ENCODE data around the gene DUSP9.

DNA sequence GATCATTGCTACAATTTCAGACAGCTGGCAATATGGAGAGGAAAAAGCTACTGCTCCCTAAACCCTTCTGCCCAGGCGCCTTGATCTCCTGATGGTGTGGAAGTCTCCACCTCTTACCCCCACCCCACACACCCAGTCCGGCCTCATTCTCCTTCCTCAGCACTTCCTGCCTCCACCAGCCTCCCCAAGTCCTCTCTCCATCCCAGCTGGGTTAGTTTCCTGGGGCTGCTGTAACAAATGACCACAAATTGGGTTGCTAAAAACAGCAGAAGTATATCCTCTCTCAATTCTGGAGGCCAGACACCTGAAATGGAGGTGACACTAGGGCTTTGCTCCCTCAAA, 47.0 kb upstream of the DUSP9 start:
- TF ChIP-seq POLR2A (IDR thresholded peaks at IDR 0.05) = no peak
- TF ChIP-seq, protein P1, sequence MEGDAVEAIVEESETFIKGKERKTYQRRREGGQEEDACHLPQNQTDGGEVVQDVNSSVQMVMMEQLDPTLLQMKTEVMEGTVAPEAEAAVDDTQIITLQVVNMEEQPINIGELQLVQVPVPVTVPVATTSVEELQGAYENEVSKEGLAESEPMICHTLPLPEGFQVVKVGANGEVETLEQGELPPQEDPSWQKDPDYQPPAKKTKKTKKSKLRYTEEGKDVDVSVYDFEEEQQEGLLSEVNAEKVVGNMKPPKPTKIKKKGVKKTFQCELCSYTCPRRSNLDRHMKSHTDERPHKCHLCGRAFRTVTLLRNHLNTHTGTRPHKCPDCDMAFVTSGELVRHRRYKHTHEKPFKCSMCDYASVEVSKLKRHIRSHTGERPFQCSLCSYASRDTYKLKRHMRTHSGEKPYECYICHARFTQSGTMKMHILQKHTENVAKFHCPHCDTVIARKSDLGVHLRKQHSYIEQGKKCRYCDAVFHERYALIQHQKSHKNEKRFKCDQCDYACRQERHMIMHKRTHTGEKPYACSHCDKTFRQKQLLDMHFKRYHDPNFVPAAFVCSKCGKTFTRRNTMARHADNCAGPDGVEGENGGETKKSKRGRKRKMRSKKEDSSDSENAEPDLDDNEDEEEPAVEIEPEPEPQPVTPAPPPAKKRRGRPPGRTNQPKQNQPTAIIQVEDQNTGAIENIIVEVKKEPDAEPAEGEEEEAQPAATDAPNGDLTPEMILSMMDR (IDR thresholded peaks at IDR 0.05) = no peak

All from thyroid gland (tissue), 4 donors.